ENCODE data around the gene RHOF. TPM values are rescaled to one million over a fixed set of nuclear protein-coding genes. Genes with fewer than 3 reads are reported as not detected.

RHOF gene
- total RNA-seq, 1 donor from 2014 or later, result 9.6 TPM

DNA sequence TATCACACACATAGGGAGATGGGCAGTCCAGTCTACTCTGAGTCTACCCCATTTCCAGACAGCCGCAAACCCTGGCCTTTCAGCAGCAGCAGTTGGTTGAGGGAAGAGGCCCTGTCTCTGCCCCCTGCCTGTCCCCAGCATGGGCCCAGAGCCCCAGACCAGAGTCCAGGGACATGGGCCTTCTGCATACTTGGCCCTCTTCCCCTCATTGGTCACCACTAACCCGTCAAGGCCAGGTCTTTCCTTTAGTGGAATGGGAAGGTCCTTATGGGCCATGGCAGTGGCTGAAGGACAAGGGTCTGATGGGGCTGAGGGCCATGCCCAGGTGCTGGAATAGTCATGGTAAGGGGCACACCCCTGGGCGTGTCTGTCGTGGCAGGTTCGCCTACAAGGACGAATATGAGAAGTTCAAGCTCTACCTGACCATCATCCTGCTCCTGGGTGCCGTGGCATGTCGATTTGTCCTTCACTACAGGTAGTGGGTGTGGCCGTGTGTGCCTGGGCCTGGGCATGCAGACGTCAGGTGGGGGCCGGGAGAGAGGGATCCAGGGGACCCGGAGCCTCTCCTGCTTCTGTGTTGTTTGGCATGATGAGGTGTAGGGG, 41.6 kb downstream of the RHOF start:
- DNase-seq (ENCODE audit: low spot score), result no peak
- TF ChIP-seq, protein P1, sequence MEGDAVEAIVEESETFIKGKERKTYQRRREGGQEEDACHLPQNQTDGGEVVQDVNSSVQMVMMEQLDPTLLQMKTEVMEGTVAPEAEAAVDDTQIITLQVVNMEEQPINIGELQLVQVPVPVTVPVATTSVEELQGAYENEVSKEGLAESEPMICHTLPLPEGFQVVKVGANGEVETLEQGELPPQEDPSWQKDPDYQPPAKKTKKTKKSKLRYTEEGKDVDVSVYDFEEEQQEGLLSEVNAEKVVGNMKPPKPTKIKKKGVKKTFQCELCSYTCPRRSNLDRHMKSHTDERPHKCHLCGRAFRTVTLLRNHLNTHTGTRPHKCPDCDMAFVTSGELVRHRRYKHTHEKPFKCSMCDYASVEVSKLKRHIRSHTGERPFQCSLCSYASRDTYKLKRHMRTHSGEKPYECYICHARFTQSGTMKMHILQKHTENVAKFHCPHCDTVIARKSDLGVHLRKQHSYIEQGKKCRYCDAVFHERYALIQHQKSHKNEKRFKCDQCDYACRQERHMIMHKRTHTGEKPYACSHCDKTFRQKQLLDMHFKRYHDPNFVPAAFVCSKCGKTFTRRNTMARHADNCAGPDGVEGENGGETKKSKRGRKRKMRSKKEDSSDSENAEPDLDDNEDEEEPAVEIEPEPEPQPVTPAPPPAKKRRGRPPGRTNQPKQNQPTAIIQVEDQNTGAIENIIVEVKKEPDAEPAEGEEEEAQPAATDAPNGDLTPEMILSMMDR (IDR thresholded peaks at IDR 0.05), result no peak
- H3K36me3 Mint-ChIP-seq (ENCODE audit: low read depth), result peaks cover 5% of the 10 kb centered on the region
- no peaks in the 10 kb centered on the region for H3K9me3 Mint-ChIP-seq (ENCODE audit: low read depth)
- H3K4me3 Mint-ChIP-seq (ENCODE audit: unreplicated experiment), result no peak overlapping the region
- H3K4me1 Mint-ChIP-seq (ENCODE audit: low read depth), result peaks cover 11% of the 10 kb centered on the region
- no peak overlapping the region for H3K27ac Mint-ChIP-seq (ENCODE audit: unreplicated experiment)
- H3K27me3 Mint-ChIP-seq (ENCODE audit: low read depth), result no peaks in the 10 kb centered on the region

DNA sequence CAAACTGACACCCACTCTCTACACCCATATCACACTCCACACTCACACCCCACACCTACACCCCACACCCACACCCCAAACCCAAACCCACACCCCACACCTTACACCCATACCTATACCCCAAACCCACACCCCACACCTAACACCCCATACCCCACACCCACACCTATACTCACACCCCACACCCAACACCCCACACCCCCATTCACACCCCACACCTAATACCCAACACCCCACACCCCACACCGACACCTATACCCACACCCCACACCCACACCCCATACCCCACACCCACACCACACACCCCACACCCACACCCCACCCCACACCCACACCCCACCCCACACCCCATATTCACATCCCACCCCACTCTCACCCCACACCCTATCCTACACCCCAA, 42.5 kb downstream of the RHOF start:
- no peak for DNase-seq (ENCODE audit: low spot score)
- no peak overlapping the region for H3K4me3 Mint-ChIP-seq (ENCODE audit: unreplicated experiment)
- peaks cover 3% of the 10 kb centered on the region for H3K36me3 Mint-ChIP-seq (ENCODE audit: low read depth)
- H3K9me3 Mint-ChIP-seq (ENCODE audit: low read depth), result no peaks in the 10 kb centered on the region
- H3K27ac Mint-ChIP-seq (ENCODE audit: unreplicated experiment), result no peak overlapping the region
- H3K4me1 Mint-ChIP-seq (ENCODE audit: low read depth), result peaks cover 11% of the 10 kb centered on the region
- H3K27me3 Mint-ChIP-seq (ENCODE audit: low read depth), result no peaks in the 10 kb centered on the region
- TF ChIP-seq, protein P1 (IDR thresholded peaks at IDR 0.05), result no peak

- no peak for DNase-seq (ENCODE audit: low spot score)
- no peaks in the 10 kb centered on the region for H3K9me3 Mint-ChIP-seq (ENCODE audit: low read depth)
Measured at GRCh38 chr12:121750507-121750955, 43.0 kb downstream of the RHOF start.

DNA sequence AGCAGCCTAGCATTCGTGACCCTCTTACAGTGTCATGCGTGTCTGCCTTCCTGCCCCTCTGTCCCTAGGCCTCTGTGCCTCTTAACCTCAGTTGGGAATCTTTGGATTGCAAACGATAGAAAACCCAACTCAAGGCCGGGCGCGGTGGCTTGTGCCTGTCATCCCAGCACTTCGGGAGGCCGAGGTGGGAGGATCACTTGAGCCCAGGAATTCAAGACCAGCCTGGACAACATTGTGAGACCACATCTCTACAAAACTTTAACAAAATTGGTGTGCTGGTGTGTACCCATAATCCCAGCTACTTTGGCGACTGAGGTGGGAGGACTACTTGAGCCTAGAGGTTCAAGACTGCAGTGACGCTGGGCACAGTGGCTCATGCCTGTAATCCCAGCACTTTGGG, 44.2 kb downstream of the RHOF start:
- no peak for DNase-seq (ENCODE audit: low spot score)
- H3K4me1 Mint-ChIP-seq (ENCODE audit: low read depth), result peaks cover 11% of the 10 kb centered on the region
- peaks cover 1% of the 10 kb centered on the region for H3K36me3 Mint-ChIP-seq (ENCODE audit: low read depth)
- TF ChIP-seq, protein P1 (IDR thresholded peaks at IDR 0.05), result no peak
- no peak overlapping the region for H3K4me3 Mint-ChIP-seq (ENCODE audit: unreplicated experiment)
- H3K9me3 Mint-ChIP-seq (ENCODE audit: low read depth), result no peaks in the 10 kb centered on the region
- no peaks in the 10 kb centered on the region for H3K27me3 Mint-ChIP-seq (ENCODE audit: low read depth)
- H3K27ac Mint-ChIP-seq (ENCODE audit: unreplicated experiment), result peak overlapping the region; percentile 87

More at GRCh38 chr12:121750507-121750955, 43.0 kb downstream of the RHOF start:
- H3K4me3 Mint-ChIP-seq (ENCODE audit: unreplicated experiment), result no peak overlapping the region
- H3K4me1 Mint-ChIP-seq (ENCODE audit: low read depth), result peaks cover 11% of the 10 kb centered on the region
- H3K27me3 Mint-ChIP-seq (ENCODE audit: low read depth), result no peaks in the 10 kb centered on the region
- TF ChIP-seq, protein P1 (IDR thresholded peaks at IDR 0.05), result no peak
- no peak overlapping the region for H3K27ac Mint-ChIP-seq (ENCODE audit: unreplicated experiment)
- H3K36me3 Mint-ChIP-seq (ENCODE audit: low read depth), result peaks cover 3% of the 10 kb centered on the region

GRCh38 chr12:121748571-121749265, 44.8 kb downstream of the RHOF start:
- DNase-seq (ENCODE audit: low spot score), result no peak

More at GRCh38 chr12:121748571-121749265, 44.8 kb downstream of the RHOF start:
- H3K36me3 Mint-ChIP-seq (ENCODE audit: low read depth), result peaks cover 1% of the 10 kb centered on the region
- H3K4me1 Mint-ChIP-seq (ENCODE audit: low read depth), result peaks cover 11% of the 10 kb centered on the region
- H3K27ac Mint-ChIP-seq (ENCODE audit: unreplicated experiment), result peak overlapping the region; percentile 87
- TF ChIP-seq, protein P1 (IDR thresholded peaks at IDR 0.05), result no peak
- no peaks in the 10 kb centered on the region for H3K27me3 Mint-ChIP-seq (ENCODE audit: low read depth)
- H3K9me3 Mint-ChIP-seq (ENCODE audit: low read depth), result no peaks in the 10 kb centered on the region
- no peak overlapping the region for H3K4me3 Mint-ChIP-seq (ENCODE audit: unreplicated experiment)
